Large intestine (tissue), 3 donors: ENCODE data around the gene S100A6. TPM values are rescaled to one million over a fixed set of nuclear protein-coding genes. Genes with fewer than 3 reads are reported as not detected.

ENCODE experiments used
- DNase-seq, 2 donors: peaks; one replicate each; pipeline versions ENCODE4 v3.0.0 to v3.0.0-alpha.2; 2013
- H3K27ac ChIP-seq: one replicate; pipeline ENCODE4 v1.5.1; 2013; ENCODE audit warnings: low read length
- H3K27me3 ChIP-seq: 2 replicates; pipeline ENCODE4 v1.6.1; 2013; ENCODE audit warnings: low read length; ENCODE audit not compliant: control insufficient read depth, insufficient read depth
- H3K36me3 ChIP-seq: 2 replicates; pipeline ENCODE4 v1.6.1; 2013; ENCODE audit warnings: low read length; ENCODE audit not compliant: control insufficient read depth, insufficient read depth
- H3K4me1 ChIP-seq: one replicate; pipeline ENCODE4 v1.6.1; 2013; ENCODE audit warnings: low read length; ENCODE audit not compliant: control insufficient read depth, insufficient read depth
- H3K4me3 ChIP-seq: one replicate; pipeline ENCODE4 v1.5.1; 2013; ENCODE audit warnings: low read length
- H3K9me3 ChIP-seq: one replicate; pipeline ENCODE4 v1.6.1; 2013; ENCODE audit warnings: mild to moderate bottlenecking, low read depth, low read length, moderate library complexity; ENCODE audit not compliant: control insufficient read depth
- WGBS: methylation state at CpG from one replicate; pipeline ENCODE4 v1.1.5; 2013; ENCODE audit warnings: low lambda C conversion rate; ENCODE audit not compliant: insufficient coverage; 5-methylcytosine and 5-hydroxymethylcytosine counted together
- polyA plus RNA-seq: library from polyadenylated mRNA; unstranded; fragments of 120-200 nt; gene quantifications from one replicate; pipeline ENCODE4 v1.2.1, GENCODE V29; 2013

Gene S100A6
- polyA plus RNA-seq, 1 donor, result 334 TPM

- no peaks in the 10 kb centered on the region for H3K9me3 ChIP-seq
- whole genome bisulfite sequencing, result 100% methylated on average over 3 of the region's 7 CpGs
- H3K27ac ChIP-seq, result no peak overlapping the region
- H3K4me3 ChIP-seq, result no peak overlapping the region
- DNase-seq, result no peak
- H3K36me3 ChIP-seq, result no peaks in the 10 kb centered on the region
- H3K27me3 ChIP-seq, result no peaks in the 10 kb centered on the region
- peaks cover 18% of the 10 kb centered on the region for H3K4me1 ChIP-seq
Measured at GRCh38 chr1:153513666-153514065, 22.1 kb downstream of the S100A6 start.

GRCh38 chr1:153513023-153513422 lies 22.8 kb downstream of the S100A6 start:
- Histone ChIP-seq H3K4me3 (no peak overlapping the region), H3K4me1 (peaks cover 18% of the 10 kb centered on the region), H3K36me3 (no peaks in the 10 kb centered on the region), H3K9me3 (no peaks in the 10 kb centered on the region), H3K27me3 (no peaks in the 10 kb centered on the region), H3K27ac (no peak overlapping the region)
- WGBS, result no CpG with 5 or more reads among the region's 3 CpGs
- no peak for DNase-seq

GRCh38 chr1:153510984-153511410 lies 24.8 kb downstream of the S100A6 start:
- peaks cover 31% of the 10 kb centered on the region for H3K4me1 ChIP-seq
- peak; percentile 71 to 72 for DNase-seq
- H3K9me3 ChIP-seq, result no peaks in the 10 kb centered on the region
- no peaks in the 10 kb centered on the region for H3K36me3 ChIP-seq
- no peaks in the 10 kb centered on the region for H3K27me3 ChIP-seq
- no CpG with 5 or more reads among the region's 7 CpGs for WGBS
- H3K4me3 ChIP-seq, result no peak overlapping the region
- H3K27ac ChIP-seq, result no peak overlapping the region

GRCh38 chr1:153509729-153510354 lies 25.9 kb downstream of the S100A6 start:
- peaks cover 22% of the 10 kb centered on the region for H3K4me1 ChIP-seq
- 80% methylated on average over 1 of the region's 4 CpGs for WGBS
- H3K27me3 ChIP-seq, result no peaks in the 10 kb centered on the region
- H3K27ac ChIP-seq, result no peak overlapping the region
- no peaks in the 10 kb centered on the region for H3K36me3 ChIP-seq
- peak in 1 of 2 donors; percentile 41 for DNase-seq
- H3K9me3 ChIP-seq, result no peaks in the 10 kb centered on the region
- no peak overlapping the region for H3K4me3 ChIP-seq

GRCh38 chr1:153509036-153509435 lies 26.8 kb downstream of the S100A6 start:
- Histone ChIP-seq H3K4me1 (peaks cover 22% of the 10 kb centered on the region), H3K36me3 (no peaks in the 10 kb centered on the region), H3K9me3 (no peaks in the 10 kb centered on the region), H3K4me3 (no peak overlapping the region), H3K27me3 (no peaks in the 10 kb centered on the region), H3K27ac (no peak overlapping the region)
- no peak for DNase-seq
- 100% methylated on average over 1 of the region's 3 CpGs for WGBS

GRCh38 chr1:153507926-153508583 lies 27.7 kb downstream of the S100A6 start:
- WGBS, result no CpG with 5 or more reads among the region's 11 CpGs
- Histone ChIP-seq H3K4me3 (no peak overlapping the region), H3K9me3 (no peaks in the 10 kb centered on the region), H3K27me3 (no peaks in the 10 kb centered on the region), H3K36me3 (no peaks in the 10 kb centered on the region), H3K4me1 (peaks cover 22% of the 10 kb centered on the region), H3K27ac (peak overlapping the region; percentile 65)
- no peak for DNase-seq

- Histone ChIP-seq H3K27me3 (no peaks in the 10 kb centered on the region), H3K4me1 (peaks cover 22% of the 10 kb centered on the region), H3K36me3 (no peaks in the 10 kb centered on the region), H3K9me3 (no peaks in the 10 kb centered on the region), H3K4me3 (no peak overlapping the region), H3K27ac (peak overlapping the region; percentile 65)
- no CpG with 5 or more reads among the region's 7 CpGs for WGBS
- peak; percentile 83 to 87 for DNase-seq
Measured at GRCh38 chr1:153506831-153507413, 28.9 kb downstream of the S100A6 start.

GRCh38 chr1:153506386-153506785 lies 29.4 kb downstream of the S100A6 start:
- Histone ChIP-seq H3K4me3 (no peak overlapping the region), H3K36me3 (no peaks in the 10 kb centered on the region), H3K27ac (peak overlapping the region; percentile 59), H3K27me3 (no peaks in the 10 kb centered on the region), H3K9me3 (no peaks in the 10 kb centered on the region), H3K4me1 (peaks cover 22% of the 10 kb centered on the region)
- DNase-seq, result no peak
- WGBS, result no CpG with 5 or more reads among the region's 5 CpGs

- WGBS, result no CpG with 5 or more reads among the region's 1 CpG
- no peak for DNase-seq
- no peaks in the 10 kb centered on the region for H3K27me3 ChIP-seq
- H3K4me3 ChIP-seq, result no peak overlapping the region
- H3K36me3 ChIP-seq, result no peaks in the 10 kb centered on the region
- no peaks in the 10 kb centered on the region for H3K9me3 ChIP-seq
- no peak overlapping the region for H3K27ac ChIP-seq
- H3K4me1 ChIP-seq, result peaks cover 22% of the 10 kb centered on the region
Measured at GRCh38 chr1:153505576-153505975, 30.2 kb downstream of the S100A6 start.

- Histone ChIP-seq H3K4me3 (no peak overlapping the region), H3K36me3 (no peaks in the 10 kb centered on the region), H3K4me1 (peaks cover 22% of the 10 kb centered on the region), H3K27me3 (no peaks in the 10 kb centered on the region), H3K27ac (no peak overlapping the region), H3K9me3 (no peaks in the 10 kb centered on the region)
- WGBS, result no CpG with 5 or more reads among the region's 3 CpGs
- DNase-seq, result no peak
Measured at GRCh38 chr1:153503766-153504165, 32.0 kb downstream of the S100A6 start.
